ENCODE results near the gene KCNB1.

DNA sequence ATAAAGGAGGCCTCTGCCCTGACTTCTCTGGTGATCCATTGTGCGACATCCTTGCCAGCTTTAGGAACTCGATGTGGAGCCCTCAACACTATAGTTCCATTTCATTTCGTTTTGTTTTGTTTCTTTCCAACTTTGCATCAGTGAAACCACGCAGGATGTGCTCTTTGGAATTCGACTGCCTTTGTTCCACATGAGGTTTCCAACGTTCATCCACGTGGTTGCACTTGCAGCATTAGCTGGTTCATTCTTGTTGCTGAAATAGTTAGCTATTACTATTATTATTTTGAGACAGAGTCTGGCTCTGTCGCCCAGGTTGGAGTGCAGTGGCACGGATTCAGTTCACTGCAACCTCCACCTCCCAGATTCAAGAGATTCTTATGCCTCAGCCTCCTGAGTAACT, 143.3 kb downstream of the KCNB1 start:
- TF ChIP-seq POLR2A (IDR thresholded peaks at IDR 0.05), result no peak
- TF ChIP-seq, protein P1, sequence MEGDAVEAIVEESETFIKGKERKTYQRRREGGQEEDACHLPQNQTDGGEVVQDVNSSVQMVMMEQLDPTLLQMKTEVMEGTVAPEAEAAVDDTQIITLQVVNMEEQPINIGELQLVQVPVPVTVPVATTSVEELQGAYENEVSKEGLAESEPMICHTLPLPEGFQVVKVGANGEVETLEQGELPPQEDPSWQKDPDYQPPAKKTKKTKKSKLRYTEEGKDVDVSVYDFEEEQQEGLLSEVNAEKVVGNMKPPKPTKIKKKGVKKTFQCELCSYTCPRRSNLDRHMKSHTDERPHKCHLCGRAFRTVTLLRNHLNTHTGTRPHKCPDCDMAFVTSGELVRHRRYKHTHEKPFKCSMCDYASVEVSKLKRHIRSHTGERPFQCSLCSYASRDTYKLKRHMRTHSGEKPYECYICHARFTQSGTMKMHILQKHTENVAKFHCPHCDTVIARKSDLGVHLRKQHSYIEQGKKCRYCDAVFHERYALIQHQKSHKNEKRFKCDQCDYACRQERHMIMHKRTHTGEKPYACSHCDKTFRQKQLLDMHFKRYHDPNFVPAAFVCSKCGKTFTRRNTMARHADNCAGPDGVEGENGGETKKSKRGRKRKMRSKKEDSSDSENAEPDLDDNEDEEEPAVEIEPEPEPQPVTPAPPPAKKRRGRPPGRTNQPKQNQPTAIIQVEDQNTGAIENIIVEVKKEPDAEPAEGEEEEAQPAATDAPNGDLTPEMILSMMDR (IDR thresholded peaks at IDR 0.05), result no peak

All from heart left ventricle (tissue), 13 donors.